Measurements from ENCODE around the gene AP2A1.

DNA sequence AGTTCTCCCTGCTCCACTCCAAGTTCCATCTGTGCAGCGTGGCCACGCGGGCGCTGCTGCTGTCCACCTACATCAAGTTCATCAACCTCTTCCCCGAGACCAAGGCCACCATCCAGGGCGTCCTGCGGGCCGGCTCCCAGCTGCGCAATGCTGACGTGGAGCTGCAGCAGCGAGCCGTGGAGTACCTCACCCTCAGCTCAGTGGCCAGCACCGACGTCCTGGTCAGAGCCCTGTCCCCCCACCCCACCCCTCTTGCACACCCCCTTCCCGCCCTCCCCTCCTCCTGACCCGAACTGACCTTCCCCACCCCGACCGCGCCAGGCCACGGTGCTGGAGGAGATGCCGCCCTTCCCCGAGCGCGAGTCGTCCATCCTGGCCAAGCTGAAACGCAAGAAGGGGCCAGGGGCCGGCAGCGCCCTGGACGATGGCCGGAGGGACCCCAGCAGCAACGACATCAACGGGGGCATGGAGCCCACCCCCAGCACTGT, 34.6 kb downstream of the AP2A1 start:
- TF ChIP-seq CTCF (conservative IDR thresholded peaks at IDR 0.05) (no peak), ZFX (IDR thresholded peaks at IDR 0.05) (no peak)
